Measurements from ENCODE around the gene DAND5. TPM values are rescaled to one million over a fixed set of nuclear protein-coding genes. Genes with fewer than 3 reads are reported as not detected.
A peak's percentile ranks its signal among the peaks of the same experiment; 100 is the strongest.

Gene DAND5
- total RNA-seq, 1 donor from 2014 or later: 0.07 TPM

DNA sequence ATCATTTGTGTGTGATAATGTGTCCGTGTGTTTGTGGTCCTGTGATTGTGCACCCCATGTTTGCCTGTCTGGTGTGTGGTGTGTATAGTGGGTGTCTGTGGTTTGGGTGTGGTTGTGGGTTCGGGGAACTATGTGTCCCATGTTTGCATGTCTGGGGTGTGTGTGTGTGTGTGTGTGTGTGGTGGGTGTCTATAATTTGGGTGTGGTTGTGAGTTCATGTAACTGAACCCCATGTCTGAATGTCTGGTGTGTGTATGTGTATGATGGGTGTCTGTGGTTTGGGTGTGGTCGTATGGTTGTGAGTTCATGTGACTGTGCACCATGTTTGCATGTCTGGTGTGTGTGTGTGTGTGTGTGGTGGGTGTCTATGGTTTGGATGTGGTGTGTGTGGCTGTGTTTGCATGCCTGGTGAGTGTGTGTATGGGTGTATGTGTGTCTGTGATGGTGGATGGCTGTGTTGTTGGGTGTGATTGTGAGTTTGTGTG is 14.8 kb downstream of the DAND5 start:
- H3F3A ChIP-seq (ENCODE audit: low read depth): peaks cover 6% of the 10 kb centered on the region
- H3K27me3 ChIP-seq: peaks cover 100% of the 10 kb centered on the region
- H3K27ac ChIP-seq: no peak overlapping the region
- Mint-ChIP-seq H3K36me3 (no peaks in the 10 kb centered on the region), H3K9me3 (peaks cover 2% of the 10 kb centered on the region), H3K27ac (no peak overlapping the region), H3K27me3 (ENCODE audit: insufficient read depth, low read depth) (peaks cover 17% of the 10 kb centered on the region), H3K4me3 (no peak overlapping the region), H3K4me1 (peaks cover 13% of the 10 kb centered on the region)
- H3K4me1 ChIP-seq: no peaks in the 10 kb centered on the region
- TF ChIP-seq EZH2 (IDR thresholded peaks at IDR 0.05) (no peak), EZH2phosphoT487 (IDR thresholded peaks at IDR 0.05) (no peak)
- TF ChIP-seq, protein P1, sequence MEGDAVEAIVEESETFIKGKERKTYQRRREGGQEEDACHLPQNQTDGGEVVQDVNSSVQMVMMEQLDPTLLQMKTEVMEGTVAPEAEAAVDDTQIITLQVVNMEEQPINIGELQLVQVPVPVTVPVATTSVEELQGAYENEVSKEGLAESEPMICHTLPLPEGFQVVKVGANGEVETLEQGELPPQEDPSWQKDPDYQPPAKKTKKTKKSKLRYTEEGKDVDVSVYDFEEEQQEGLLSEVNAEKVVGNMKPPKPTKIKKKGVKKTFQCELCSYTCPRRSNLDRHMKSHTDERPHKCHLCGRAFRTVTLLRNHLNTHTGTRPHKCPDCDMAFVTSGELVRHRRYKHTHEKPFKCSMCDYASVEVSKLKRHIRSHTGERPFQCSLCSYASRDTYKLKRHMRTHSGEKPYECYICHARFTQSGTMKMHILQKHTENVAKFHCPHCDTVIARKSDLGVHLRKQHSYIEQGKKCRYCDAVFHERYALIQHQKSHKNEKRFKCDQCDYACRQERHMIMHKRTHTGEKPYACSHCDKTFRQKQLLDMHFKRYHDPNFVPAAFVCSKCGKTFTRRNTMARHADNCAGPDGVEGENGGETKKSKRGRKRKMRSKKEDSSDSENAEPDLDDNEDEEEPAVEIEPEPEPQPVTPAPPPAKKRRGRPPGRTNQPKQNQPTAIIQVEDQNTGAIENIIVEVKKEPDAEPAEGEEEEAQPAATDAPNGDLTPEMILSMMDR (IDR thresholded peaks at IDR 0.05): no peak
- no peak for DNase-seq (ENCODE audit: low spot score)
- H4K20me1 ChIP-seq (ENCODE audit: low read depth): peaks cover 5% of the 10 kb centered on the region
- no peak overlapping the region for H3K4me2 ChIP-seq
- H3K4me3 ChIP-seq: no peak overlapping the region
- no peaks in the 10 kb centered on the region for H3K9me3 ChIP-seq (ENCODE audit: low read depth)
- H3K9ac ChIP-seq: no peak overlapping the region
- H2AFZ ChIP-seq (replicated peaks): no peak overlapping the region
- no peaks in the 10 kb centered on the region for H3K79me2 ChIP-seq (ENCODE audit: low read depth)
- no peaks in the 10 kb centered on the region for H3K36me3 ChIP-seq

- peaks cover 100% of the 10 kb centered on the region for H3K27me3 ChIP-seq
- H3K4me2 ChIP-seq: no peak overlapping the region
- H3K4me3 ChIP-seq: no peak overlapping the region
These were observed 15.3 kb downstream of the DAND5 start for GRCh38 chr19:12984683-12985048.

DNA sequence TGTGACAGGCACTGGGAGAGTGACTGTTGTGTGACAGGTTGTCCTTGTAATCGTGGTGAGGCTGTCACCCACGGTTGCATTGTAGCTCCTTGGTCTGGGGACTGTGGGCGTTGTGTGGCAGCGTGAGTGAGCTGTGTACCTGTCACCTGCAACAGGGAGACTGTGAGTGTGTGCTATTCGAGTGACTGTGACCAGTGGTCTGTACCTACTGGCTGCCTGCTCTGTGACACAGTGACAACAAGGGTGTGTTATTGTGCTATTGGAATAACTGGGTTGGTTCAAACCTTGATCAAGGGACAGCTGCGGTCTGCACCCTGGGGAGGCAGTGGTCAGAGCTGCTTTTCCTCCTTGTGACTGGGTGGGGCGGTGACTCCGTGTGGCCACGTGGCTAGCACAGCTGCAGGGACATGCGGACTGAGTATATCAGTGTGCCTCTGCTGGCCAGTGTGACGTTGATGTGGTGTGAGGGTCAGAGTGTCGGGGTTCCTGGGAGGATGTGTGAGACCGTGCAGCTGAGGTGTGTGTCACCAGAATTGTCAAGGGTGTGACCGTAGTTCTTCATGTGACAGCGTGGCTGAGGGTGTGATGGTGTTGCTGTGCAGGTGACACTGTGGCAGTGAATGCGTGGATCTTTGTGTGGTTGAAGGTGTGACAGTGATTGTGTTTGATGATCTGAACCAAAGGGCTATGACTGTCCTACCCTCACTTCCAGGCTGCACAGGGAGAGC is 15.8 kb downstream of the DAND5 start:
- DNase-seq (ENCODE audit: low spot score): peak; percentile 36
- H3K27ac Mint-ChIP-seq: no peak overlapping the region
- H3K4me1 ChIP-seq: no peaks in the 10 kb centered on the region
- H3K4me3 ChIP-seq: no peak overlapping the region
- H3K27ac ChIP-seq: no peak overlapping the region
- peaks cover 2% of the 10 kb centered on the region for H3K9me3 Mint-ChIP-seq
- H3K36me3 Mint-ChIP-seq: no peaks in the 10 kb centered on the region
- no peak overlapping the region for H2AFZ ChIP-seq (replicated peaks)
- peaks cover 6% of the 10 kb centered on the region for H3F3A ChIP-seq (ENCODE audit: low read depth)
- H3K27me3 Mint-ChIP-seq (ENCODE audit: insufficient read depth, low read depth): peaks cover 16% of the 10 kb centered on the region
- H3K79me2 ChIP-seq (ENCODE audit: low read depth): no peaks in the 10 kb centered on the region
- H3K9ac ChIP-seq: no peak overlapping the region
- TF ChIP-seq, protein P1 (IDR thresholded peaks at IDR 0.05): no peak
- no peak for TF ChIP-seq EZH2phosphoT487 (IDR thresholded peaks at IDR 0.05)
- H3K27me3 ChIP-seq: peaks cover 100% of the 10 kb centered on the region
- H3K9me3 ChIP-seq (ENCODE audit: low read depth): no peaks in the 10 kb centered on the region
- H4K20me1 ChIP-seq (ENCODE audit: low read depth): peaks cover 5% of the 10 kb centered on the region
- H3K4me3 Mint-ChIP-seq: peak overlapping the region; percentile 72
- peaks cover 13% of the 10 kb centered on the region for H3K4me1 Mint-ChIP-seq
- H3K36me3 ChIP-seq: no peaks in the 10 kb centered on the region
- H3K4me2 ChIP-seq: no peak overlapping the region

More at GRCh38 chr19:12984683-12985048, 15.3 kb downstream of the DAND5 start:
- H3K79me2 ChIP-seq (ENCODE audit: low read depth): no peaks in the 10 kb centered on the region
- peak overlapping the region; percentile 72 for H3K4me3 Mint-ChIP-seq
- peaks cover 5% of the 10 kb centered on the region for H4K20me1 ChIP-seq (ENCODE audit: low read depth)
- no peak overlapping the region for H3K9ac ChIP-seq
- H3K4me1 Mint-ChIP-seq: peaks cover 13% of the 10 kb centered on the region
- peaks cover 2% of the 10 kb centered on the region for H3K9me3 Mint-ChIP-seq
- no peaks in the 10 kb centered on the region for H3K4me1 ChIP-seq
- H3K27me3 Mint-ChIP-seq (ENCODE audit: insufficient read depth, low read depth): peaks cover 16% of the 10 kb centered on the region
- H3F3A ChIP-seq (ENCODE audit: low read depth): peaks cover 6% of the 10 kb centered on the region
- DNase-seq (ENCODE audit: low spot score): no peak
- no peak overlapping the region for H3K27ac ChIP-seq
- no peaks in the 10 kb centered on the region for H3K36me3 Mint-ChIP-seq
- H3K36me3 ChIP-seq: no peaks in the 10 kb centered on the region
- no peak overlapping the region for H2AFZ ChIP-seq (replicated peaks)
- H3K27ac Mint-ChIP-seq: no peak overlapping the region
- H3K9me3 ChIP-seq (ENCODE audit: low read depth): no peaks in the 10 kb centered on the region
- TF ChIP-seq, protein P1 (IDR thresholded peaks at IDR 0.05): no peak
- no peak for TF ChIP-seq EZH2 (IDR thresholded peaks at IDR 0.05)
- TF ChIP-seq EZH2phosphoT487 (IDR thresholded peaks at IDR 0.05): no peak
